HG03175 (cell line): ENCODE measurements around the gene PLA2G4C.
"Not testable (repeated sequence)": the region's sequence is repeated elsewhere in the genome, so short reads cannot be mapped to it uniquely, and the experiment has no call there.

Experiments used
- ATAC-seq: cut with Tn5 transposase; IDR thresholded peaks from one replicate; pipeline ENCODE4 v1.9.1; 2021; ENCODE audit warnings: mild to moderate bottlenecking, moderate library complexity; ENCODE audit not compliant: unreplicated experiment

The PLA2G4C gene

GRCh38 chr19:48113190-48113917 is 2.7 kb upstream of the PLA2G4C start:
- ATAC-seq: no peak

GRCh38 chr19:48111280-48111679 is 663 bp upstream of the PLA2G4C start:
- ATAC-seq: no peak

GRCh38 chr19:48108997-48109782 is 1.4 kb downstream of the PLA2G4C start:
- ATAC-seq: no peak

GRCh38 chr19:48103922-48104321 is 6.7 kb downstream of the PLA2G4C start:
- no peak for ATAC-seq

- no peak for ATAC-seq
Observed at GRCh38 chr19:48102870-48103751, 7.5 kb downstream of the PLA2G4C start.

GRCh38 chr19:48095612-48096175 is 14.9 kb downstream of the PLA2G4C start:
- ATAC-seq: no peak

- ATAC-seq: no peak
Observed at GRCh38 chr19:48094855-48095203, 15.8 kb downstream of the PLA2G4C start.

GRCh38 chr19:48094129-48094854 is 16.3 kb downstream of the PLA2G4C start:
- no peak for ATAC-seq

GRCh38 chr19:48091111-48091718 is 19.4 kb downstream of the PLA2G4C start:
- not testable (repeated sequence) for ATAC-seq

- ATAC-seq: no peak
Observed at GRCh38 chr19:48090281-48090802, 20.3 kb downstream of the PLA2G4C start.

GRCh38 chr19:48088991-48089390 is 21.6 kb downstream of the PLA2G4C start:
- not testable (repeated sequence) for ATAC-seq

- ATAC-seq: no peak
Observed at GRCh38 chr19:48085904-48086864, 24.4 kb downstream of the PLA2G4C start.

- ATAC-seq: no peak
Observed at GRCh38 chr19:48085076-48085475, 25.5 kb downstream of the PLA2G4C start.

GRCh38 chr19:48081106-48081505 is 29.5 kb downstream of the PLA2G4C start:
- no peak for ATAC-seq

GRCh38 chr19:48070177-48070769 is 40.3 kb downstream of the PLA2G4C start:
- not testable (repeated sequence) for ATAC-seq

GRCh38 chr19:48069435-48069834 is 41.2 kb downstream of the PLA2G4C start:
- no peak for ATAC-seq

- ATAC-seq: no peak
Observed at GRCh38 chr19:48064509-48064908, 46.1 kb downstream of the PLA2G4C start.
